Anterior cingulate cortex (tissue), 58 donors: ENCODE results near the gene MRPS22.
"Not testable (repeated sequence)": the region's sequence is repeated elsewhere in the genome, so short reads cannot be mapped to it uniquely, and the experiment has no call there.

Experiments
- DNase-seq, 58 donors: peaks; one replicate each; lab custom pipeline; 2025; lab: John Stamatoyannopoulos, UW

MRPS22 gene

DNA sequence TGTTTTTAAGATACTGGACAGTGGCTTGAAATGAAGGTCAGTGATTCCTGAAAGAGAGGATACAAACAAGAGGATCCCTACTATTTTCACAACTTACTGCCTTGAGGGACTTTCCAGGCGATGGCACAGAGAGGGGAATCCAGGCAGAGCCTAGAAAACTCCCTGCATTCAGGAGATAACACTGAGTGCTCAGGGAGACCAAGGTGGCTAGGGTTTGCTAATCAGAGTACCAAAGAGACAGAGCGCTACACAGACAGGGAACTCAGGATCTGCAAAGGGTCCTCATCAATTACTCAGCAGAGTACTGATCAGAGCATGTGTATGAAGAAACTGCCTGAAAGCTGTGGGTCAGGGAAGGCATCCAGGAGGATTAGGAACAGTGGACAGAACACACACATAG lies 11.7 kb upstream of the MRPS22 start:
- DNase-seq: no peak

DNA sequence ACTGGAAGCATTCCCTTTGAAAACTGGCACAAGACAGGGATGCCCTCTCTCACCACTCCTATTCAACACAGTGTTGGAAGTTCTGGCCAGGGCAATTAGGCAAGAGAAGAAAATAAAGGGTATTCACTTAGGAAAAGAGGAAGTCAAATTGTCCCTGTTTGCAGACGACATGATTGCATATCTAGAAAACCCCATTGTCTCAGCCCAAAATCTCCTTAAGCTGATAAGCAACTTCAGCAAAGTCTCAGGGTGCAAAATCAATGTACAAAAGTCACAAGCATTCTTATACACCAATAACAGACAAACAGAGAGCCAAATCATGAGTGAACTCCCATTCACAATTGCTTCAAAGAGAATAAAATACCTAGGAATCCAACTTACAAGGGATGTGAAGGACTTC lies 9.1 kb upstream of the MRPS22 start:
- DNase-seq: not testable (repeated sequence)

DNA sequence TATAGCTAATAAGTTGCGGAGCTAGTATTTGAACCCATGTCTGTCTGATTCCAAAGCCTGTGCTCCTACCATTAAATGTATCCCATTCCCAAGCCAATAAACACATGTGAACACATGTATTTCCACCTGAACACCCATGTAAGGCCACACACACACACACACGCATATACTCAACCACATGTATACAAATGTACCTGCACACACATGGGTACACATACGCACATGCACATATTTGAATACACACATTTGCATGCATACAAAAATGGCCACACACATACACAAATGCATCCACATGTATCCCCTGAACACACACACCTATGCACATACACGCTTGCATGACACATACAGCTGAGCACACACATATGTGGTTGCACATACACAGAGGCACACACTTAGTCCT lies 5.4 kb upstream of the MRPS22 start:
- DNase-seq: no peak

DNA sequence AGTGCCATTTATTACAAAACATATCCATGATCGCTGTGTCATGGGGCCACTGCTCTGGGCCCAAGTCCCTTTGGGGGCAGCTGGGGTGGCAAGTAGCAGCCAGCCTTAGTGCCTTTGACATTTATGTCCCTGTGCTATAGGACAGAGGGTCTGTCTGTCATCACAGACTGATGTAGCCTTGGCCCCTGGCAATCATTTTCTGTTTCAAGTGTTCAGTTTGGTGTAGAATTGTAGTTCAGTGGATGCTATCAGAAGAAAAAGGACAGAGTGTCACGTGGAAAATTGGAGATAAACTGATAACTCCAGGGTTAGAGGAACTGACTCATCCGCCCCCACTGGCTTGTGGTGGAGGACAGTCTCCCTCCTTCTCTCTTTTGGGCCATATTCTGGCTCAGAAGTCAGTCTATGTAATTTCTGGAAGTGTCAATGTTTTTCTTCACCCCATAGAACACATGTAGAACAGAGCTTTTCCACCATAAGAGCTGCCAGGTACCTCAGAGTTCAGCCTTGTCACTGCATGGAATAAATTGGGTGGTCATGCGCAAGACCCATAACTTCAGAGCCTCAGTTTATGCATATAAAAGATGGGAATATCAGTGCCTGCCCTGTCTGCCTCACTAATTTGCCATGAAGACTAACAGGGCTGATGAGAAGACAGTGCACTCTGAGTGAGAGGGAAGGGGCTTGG lies 4.5 kb upstream of the MRPS22 start:
- DNase-seq: no peak

DNA sequence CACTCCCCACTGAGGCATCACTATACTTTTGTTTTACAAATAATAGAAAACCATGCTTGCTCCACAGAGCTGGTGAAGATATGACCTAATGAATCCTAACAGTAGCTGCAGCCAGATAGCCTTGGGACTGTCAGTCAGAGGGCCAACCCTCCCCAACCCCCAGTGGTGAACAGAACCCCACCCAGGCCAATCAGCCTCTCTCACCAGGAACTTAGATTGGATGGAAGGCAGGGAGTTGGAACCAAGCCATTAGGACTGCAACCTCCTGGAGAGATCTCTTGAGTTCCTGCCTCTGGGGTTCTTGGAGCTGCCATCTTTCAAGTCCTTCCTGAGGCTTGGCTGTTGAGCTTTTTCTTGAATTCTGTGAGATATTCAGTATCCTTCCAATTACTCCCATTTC lies 3.0 kb upstream of the MRPS22 start:
- no peak for DNase-seq

DNA sequence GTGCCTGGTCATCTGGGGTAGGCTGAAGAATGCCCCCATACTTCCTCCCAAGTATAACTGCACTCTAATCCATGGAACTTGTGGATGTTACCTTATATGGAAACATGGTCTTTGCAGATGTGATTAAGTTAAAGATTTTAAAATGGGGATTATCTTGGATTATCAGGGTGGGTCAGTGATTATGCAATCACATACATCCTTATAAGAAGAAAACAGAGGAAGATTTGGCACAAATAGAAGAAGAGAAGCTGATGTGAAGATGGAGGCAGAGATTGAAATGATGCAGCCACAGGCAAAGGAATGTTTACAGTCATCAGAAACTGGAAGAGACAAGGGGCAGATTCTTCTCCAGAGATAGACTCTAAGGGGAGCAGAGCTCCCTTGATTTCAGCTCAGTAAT lies 1.8 kb upstream of the MRPS22 start:
- DNase-seq: no peak

DNA sequence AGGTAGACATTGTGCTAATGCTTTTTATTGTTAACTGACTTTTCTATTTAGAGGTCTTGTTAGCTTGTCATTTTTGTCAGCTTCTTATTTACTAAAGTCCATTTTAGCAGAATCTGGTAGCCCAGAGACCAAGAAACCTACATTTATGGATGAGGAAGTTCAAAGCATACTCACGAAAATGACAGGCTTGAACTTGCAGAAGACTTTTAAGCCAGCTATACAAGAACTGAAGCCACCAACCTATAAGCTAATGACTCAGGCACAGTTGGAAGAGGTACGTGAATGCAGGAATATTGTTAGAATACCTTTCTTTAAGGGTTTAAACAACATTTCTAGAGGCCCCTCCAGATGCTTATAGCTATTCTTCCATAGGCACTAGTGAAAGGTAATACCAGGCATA lies 3.0 kb downstream of the MRPS22 start:
- no peak for DNase-seq

DNA sequence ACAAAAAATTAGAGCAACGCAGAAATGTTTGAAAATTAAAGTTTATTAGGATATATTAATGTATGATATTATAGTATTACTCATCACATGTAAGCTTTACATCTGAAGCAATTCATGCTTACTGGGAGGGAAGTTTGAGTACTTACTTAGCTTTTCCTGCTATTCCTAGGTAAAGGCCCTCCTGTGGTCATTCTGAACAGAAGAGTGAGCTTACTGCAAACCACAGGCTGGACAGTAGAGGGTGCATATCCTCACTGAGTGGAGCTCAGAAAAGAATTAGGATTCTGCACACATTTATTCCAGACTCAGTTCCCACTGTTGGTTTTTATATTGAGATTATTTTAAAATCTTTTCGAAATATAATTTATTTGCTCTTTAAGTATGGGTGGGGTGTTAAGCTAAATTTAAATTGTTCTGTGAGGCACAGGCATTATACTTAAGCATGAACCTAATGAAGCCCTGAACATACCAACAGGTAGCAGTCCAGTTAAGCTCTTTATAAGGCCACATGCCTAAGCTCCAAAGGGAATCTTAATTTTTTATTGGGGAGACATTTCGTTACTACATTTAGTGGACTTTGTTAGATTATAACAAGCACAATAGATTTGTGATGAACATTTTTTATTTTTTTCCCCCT lies 10.2 kb downstream of the MRPS22 start:
- DNase-seq: peak in 15 of 58 donors; percentile 4 to 45 (median 19)

DNA sequence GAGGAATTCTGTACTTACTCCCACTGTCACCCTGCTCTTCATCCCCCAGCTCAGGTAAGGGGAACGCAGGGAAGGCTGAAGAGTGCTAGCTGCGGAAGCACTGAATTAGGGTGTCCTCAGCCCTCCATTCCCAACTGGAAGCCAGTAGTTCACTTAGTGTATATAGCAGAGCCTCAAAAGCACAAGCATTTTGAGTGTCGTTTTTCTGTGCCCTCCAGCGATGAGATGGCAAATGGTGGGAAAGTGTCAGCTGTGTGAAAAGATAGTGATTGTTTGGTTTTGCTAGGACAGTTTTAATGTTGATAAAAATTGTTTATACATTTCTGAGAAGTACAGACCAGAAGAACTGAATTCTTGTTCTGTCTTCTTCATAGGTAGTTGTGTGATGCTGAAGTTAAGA lies 10.8 kb downstream of the MRPS22 start:
- DNase-seq: no peak

DNA sequence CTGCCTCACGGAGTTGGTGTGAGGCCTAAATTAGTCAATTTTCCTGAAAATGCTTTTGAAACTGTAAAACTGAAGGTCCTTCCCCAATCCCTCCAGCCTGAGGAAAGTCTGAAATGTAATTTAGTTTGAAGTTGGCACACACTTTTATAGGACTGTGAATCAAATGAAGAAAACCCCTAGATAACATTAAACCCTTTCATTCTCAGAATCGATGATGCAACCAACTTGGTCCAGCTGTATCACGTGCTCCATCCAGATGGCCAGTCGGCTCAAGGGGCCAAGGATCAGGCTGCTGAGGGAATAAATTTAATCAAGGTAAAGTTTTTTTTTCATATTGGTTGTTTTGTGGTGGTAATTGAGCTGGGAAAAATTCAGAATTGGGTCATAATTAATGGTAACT lies 11.7 kb downstream of the MRPS22 start:
- DNase-seq: peak in 12 of 58 donors; percentile 3 to 45 (median 24)

DNA sequence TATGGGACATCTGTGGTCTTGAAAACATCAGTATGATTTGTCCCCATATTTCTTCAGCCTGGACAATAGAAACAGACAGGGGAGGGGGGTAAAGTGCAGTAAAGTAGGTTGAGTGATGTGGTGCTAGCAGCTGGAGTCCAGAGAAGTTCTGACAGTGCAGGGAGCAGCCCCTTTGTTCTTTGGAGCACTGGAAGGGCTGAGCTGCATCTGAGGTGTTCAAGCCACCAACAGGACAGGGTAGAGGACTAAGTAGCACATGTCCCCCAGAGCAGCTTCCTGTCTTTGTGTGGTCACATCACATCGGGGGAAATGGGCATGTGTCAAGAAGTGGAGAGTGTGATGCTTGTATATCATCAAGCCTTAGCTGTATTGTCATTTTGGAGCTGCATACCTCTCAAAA lies 12.1 kb downstream of the MRPS22 start:
- DNase-seq: peak in 2 of 58 donors; percentile 3 to 5

DNA sequence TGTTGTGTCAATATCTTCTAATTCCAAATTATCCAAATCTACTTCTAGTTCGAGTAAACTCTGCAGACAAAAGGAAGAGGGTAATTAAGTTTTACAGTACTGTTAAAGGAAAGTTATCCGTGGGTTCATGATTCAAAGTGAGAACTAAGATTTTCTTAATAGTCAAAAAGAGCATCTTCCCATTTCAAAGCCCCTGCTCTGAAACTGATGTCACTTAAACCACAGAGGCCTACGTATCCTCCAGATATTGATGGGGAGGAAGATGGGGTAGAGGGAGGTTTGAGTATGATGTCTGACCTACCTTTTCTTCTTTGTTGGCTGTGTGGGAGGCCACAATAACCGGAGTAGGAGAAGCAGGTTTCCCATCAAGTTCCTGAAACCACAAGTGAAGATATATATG lies 14.1 kb downstream of the MRPS22 start:
- no peak for DNase-seq

DNA sequence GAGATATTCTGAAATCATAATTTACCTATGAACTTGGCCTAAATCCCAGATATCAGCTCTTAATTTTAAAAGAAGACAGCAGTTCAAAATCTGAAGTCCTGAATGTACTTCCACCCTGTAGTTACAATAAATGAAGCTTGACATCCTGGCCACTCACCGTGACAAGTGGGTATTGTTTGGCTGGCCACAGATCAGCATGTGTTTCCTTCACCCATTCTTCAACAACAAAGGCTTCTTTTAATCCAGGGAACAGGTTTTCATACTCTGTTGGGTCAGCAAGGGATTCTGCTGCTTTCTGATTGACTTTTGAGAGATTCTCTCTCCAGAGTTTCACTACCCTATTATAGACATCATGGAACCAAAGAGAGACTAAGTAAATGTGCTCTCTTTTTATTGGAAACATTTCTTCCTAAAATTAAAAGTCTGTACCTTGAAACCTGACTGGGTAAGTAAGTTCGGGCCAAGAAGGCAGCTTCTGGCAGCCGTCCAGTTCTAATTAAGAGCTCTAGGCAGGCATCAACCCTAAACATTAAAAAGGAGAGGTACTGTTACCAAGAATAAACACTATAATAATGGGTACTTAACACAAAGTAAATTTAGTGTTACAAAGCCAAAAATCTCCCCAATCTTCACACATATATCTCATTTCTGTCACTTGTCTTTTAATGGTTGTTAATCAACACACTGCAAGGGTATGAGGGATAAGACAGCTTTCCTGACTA lies 15.2 kb downstream of the MRPS22 start:
- DNase-seq: peak in 8 of 58 donors; percentile 1 to 27 (median 8)

DNA sequence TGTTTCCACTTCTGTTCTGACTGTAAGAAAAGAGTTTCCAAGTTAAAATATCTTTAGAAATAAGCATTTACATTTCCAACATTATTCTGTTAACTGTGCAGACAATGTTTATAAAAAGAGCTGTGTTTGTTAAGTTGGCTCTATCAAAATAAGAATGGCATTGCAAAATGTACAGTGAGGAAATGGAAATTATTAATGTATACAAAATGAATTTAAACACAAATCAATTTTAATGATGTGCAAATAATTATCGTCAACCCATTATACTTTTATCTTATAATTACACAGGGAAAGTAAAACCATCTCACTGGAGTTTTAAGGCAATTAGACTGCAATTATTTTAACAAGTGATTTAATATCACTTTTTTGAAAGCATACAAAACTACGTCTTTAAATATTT lies 17.5 kb downstream of the MRPS22 start:
- DNase-seq: no peak

DNA sequence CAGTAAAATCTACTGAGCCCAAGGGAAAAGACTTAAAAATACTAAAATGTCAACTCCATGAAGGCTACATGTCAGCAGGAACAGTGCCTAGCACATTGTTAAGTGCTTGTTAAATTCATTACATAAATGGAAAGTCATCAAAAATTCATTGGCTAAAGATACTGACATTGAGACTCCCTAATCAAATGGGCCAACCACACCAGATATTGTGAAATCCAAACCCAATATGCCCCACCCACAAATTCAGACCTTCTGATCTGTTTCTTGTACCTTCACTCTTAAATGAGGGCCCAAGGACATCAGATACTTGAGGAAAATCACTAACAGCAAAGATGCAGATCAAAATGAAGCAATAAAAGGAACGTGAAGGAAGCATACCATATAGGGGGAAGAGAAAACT lies 20.7 kb downstream of the MRPS22 start:
- DNase-seq: no peak

DNA sequence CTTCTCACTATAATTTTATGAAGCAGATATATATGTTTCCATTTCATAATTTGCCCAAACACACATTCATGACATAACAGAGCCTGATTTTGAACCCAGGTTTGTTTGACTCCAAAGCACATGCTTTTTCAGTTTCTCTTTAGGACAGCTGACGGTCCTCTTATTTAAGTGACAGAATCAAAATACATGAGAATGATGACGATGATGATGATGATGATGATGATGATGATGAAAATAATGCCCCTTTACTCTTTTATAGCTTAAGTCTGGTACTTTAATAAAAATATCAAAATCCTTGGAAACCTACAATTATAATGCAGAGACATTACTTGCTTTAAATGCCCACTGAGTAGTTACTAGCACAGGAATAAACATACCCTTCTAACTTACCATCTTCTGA lies 30.3 kb downstream of the MRPS22 start:
- no peak for DNase-seq

DNA sequence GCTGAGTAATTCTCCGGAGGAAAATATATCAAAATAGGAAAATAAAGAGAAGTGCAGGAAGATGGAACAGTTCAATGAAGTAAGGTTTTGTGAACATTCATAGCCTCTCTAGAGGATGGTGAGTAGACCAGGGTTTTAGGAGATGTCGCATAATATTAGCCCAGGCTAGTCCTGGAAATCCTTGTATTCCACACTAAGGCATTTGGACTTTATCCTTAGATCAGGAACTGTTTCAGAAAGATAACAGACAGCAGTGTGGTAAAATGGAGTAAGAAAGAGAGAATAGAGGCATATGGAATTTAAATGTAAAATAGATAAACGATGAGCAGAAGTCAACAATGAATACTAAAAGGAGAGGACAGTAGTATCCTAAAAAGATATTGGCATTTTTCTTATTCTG lies 33.6 kb downstream of the MRPS22 start:
- DNase-seq: no peak

DNA sequence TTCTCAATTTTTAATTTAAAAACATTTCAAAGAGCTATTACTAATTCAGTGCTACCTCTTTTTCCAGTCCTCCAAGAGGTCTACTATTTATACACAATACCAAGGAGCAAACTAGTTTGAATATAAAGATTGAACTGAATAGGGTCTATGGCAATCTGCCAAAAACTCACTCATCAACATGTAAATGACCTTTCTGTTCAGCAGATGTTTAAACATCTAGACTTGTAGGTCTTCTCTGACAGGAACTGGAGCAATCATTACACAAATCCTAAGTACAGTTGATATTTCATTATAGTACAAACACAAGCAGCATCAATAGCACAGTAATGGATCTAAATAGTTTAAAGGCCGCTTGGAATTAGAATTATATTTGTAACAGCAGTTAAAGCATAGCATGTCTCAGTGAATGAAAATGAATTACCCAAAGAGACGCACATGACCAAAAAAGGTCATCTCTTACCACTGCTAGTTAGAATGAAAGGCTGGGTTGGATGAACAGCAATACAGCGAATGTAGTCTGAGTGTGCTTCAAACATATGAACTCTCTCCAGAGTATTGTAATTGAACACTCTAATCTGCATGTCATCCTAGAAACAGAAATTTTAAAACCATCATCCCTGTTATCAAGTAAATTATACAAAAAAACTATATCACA lies 34.9 kb downstream of the MRPS22 start:
- DNase-seq: no peak

DNA sequence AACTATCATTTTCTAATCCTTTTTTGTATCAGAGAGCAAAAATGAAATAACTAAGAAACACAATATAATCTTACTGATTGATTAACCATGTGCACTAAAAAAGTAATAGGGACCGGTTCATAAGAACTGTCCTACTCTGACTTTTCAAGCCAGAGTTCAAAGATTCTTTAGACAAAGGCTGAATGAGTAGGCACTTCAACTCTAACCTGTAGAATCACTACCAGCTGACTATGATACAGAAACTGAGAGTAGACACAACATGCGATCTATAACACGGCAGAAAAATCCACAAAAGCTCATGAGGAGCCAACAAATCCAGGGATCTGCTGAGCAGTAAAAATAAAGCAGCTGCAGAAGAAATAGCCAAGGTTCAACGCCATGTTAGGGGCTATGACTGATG lies 36.8 kb downstream of the MRPS22 start:
- DNase-seq: no peak

DNA sequence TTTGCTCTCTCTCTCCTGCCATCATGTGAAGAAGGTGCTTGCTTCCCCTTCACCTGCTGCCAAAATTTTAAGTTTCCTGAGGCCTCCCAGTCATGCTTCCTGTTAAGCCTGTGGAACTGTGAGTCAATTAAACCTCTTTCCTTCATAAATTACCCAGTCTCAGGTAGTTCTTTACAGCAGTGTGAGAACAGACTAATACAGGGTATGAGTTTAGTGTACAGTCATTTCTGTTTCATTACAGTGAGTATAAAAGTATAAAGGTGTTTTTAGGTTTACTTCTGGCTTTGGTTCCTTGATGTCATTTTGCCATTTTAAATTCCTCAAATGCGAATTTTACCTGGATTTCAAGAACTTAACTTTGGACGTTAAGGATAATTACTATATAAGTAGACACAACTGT lies 38.5 kb downstream of the MRPS22 start:
- not testable (repeated sequence) for DNase-seq

DNA sequence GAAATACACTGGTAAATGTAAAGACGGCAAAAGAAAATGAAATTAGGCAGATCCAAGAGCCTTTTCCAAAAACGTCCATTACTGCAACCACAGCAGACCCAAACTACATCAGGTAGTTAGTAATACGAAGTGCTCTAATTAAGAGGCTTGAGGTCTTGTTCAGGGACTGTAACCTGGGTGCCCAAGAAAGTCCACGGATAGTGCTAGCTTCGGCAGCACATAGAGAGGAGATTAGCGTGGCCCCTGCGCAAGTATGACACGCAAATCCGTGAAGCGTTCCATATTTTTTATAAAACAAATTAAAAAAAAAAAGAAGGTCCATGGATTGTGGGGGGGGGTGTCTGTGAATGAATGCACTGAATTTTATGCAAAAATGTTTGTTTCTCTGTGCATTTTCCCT lies 44.3 kb downstream of the MRPS22 start:
- DNase-seq: no peak
